ENCODE results near the gene VEGFA.

The VEGFA gene

DNA sequence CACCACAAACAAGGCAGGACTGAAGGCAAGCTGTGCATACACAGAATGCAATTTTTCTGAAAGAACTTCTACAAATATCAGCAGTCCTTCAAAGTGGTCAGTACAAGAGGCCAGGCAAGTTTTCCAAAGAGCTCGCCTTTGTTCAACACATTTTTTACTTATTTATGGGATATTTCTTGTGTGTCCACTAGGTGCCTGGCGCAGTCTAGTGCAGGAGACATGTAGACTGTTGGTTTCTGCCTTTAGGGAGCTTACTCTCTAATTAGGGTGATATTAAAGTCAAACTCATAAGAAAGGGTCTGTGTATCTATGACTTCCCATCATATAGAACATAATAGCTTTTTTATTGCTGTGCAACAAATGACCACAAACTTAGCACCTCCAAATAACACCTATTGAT, 21.2 kb upstream of the VEGFA start:
- no peaks in the 10 kb centered on the region for H3K9me3 ChIP-seq (replicated peaks in 1 of 11)
- H3K4me2 ChIP-seq: no peak overlapping the region
- H3K4me1 ChIP-seq: peaks cover 0 to 13% (median 9%) of the 10 kb centered on the region in 10 experiments; a peak in 14 of 20 replicates
- no peak overlapping the region for H3K9ac ChIP-seq
- no peaks in the 10 kb centered on the region for H4K20me1 ChIP-seq
- H3K27me3 ChIP-seq: no peaks in the 10 kb centered on the region
- no peak overlapping the region for H3K4me3 ChIP-seq
- H3K27ac ChIP-seq: no peak overlapping the region
- no peak for TF ChIP-seq Cebpa-rat (IDR thresholded peaks at IDR 0.05)
- H3K36me3 ChIP-seq: no peaks in the 10 kb centered on the region

DNA sequence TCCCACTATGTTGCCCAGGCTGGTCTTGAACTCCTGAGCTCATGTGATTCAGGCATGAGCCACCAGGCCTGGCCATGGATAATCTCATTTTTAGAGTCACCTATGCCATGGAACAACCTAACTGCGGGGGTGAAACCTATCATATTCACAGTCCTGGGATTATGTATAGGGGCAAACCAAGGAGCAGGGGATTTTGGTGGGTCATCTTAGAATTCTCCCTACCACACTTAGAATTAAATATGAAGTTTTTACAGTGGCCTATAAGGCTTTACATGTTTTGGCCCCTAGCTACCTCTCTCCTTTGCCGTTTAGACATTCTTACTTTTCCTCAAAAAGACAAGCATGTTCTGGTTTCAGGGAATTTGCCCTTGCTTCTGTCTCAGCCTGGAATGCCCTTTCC, 20.6 kb upstream of the VEGFA start:
- Histone ChIP-seq H3K27ac (no peak overlapping the region), H4K20me1 (no peaks in the 10 kb centered on the region), H3K9ac (no peak overlapping the region), H3K36me3 (no peaks in the 10 kb centered on the region), H3K4me1 (peaks cover 0 to 13% (median 9%) of the 10 kb centered on the region in 10 experiments; a peak in 14 of 20 replicates), H3K4me3 (no peak overlapping the region), H3K27me3 (no peaks in the 10 kb centered on the region), H3K4me2 (no peak overlapping the region), H3K9me3 (replicated peaks in 1 of 11) (no peaks in the 10 kb centered on the region)
- TF ChIP-seq Cebpa-rat (IDR thresholded peaks at IDR 0.05): no peak

DNA sequence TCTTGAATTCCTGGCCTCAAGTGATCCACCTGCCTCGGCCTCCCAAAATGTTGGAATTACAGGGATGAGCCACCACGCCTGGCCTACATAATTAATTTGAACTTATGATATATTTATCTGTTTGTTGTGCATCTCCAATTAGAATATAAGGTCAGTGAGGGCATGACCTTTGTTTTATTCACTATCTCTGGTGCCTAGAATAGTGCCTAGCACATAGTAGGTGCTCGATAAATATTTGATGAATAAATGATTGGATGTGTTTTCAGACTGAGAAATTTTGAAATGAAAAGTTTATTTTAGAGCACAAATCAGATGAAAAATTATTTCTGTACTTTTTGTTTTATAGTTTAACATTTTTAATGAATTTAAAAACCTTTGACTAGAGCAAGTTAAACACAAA, 19.4 kb upstream of the VEGFA start:
- no peak overlapping the region for H3K4me3 ChIP-seq
- no peak overlapping the region for H3K9ac ChIP-seq
- H3K9me3 ChIP-seq (replicated peaks in 1 of 11): no peaks in the 10 kb centered on the region
- H4K20me1 ChIP-seq: no peaks in the 10 kb centered on the region
- peaks cover 0 to 13% (median 9%) of the 10 kb centered on the region in 10 experiments; a peak in 14 of 20 replicates for H3K4me1 ChIP-seq
- no peaks in the 10 kb centered on the region for H3K27me3 ChIP-seq
- H3K4me2 ChIP-seq: no peak overlapping the region
- no peak for TF ChIP-seq Cebpa-rat (IDR thresholded peaks at IDR 0.05)
- no peaks in the 10 kb centered on the region for H3K36me3 ChIP-seq
- no peak overlapping the region for H3K27ac ChIP-seq

DNA sequence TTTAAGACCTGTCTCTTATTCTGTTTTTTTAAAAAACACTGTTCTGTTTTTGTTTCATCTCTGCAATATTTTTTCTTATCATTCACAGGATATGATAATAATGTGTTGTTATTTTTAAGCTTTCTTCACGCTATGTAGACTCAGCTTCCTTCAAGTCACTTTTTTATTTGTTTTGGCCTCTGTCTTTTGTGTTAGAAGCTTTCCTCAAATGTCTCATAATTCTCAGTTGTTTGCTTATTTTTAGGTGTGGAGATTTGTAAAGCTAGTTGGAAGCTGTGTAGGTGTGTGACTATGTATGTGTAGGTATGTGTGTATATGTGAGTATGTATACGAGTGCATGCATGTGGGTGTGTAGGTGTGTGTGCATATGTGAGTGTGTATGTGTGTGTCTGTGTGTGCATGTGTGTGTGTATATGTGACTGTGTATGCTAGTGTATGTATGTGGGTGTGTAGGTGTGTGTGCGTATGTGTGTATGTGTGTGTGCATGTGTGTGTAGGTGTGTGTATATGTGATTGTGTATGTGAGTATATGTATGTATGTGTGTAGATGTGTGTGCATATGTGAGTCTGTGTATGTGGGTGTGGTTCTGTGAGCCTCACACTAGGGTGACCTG, 16.3 kb upstream of the VEGFA start:
- no peaks in the 10 kb centered on the region for H4K20me1 ChIP-seq
- TF ChIP-seq Cebpa-rat (IDR thresholded peaks at IDR 0.05): no peak
- H3K4me3 ChIP-seq: no peak overlapping the region
- no peak overlapping the region for H3K4me2 ChIP-seq
- no peak overlapping the region for H3K9ac ChIP-seq
- no peaks in the 10 kb centered on the region for H3K9me3 ChIP-seq (replicated peaks in 1 of 11)
- H3K4me1 ChIP-seq: peaks cover 0 to 12% (median under 1%) of the 10 kb centered on the region in 10 experiments; a peak in 6 of 20 replicates
- no peak overlapping the region for H3K27ac ChIP-seq
- no peaks in the 10 kb centered on the region for H3K36me3 ChIP-seq
- H3K27me3 ChIP-seq: no peaks in the 10 kb centered on the region

DNA sequence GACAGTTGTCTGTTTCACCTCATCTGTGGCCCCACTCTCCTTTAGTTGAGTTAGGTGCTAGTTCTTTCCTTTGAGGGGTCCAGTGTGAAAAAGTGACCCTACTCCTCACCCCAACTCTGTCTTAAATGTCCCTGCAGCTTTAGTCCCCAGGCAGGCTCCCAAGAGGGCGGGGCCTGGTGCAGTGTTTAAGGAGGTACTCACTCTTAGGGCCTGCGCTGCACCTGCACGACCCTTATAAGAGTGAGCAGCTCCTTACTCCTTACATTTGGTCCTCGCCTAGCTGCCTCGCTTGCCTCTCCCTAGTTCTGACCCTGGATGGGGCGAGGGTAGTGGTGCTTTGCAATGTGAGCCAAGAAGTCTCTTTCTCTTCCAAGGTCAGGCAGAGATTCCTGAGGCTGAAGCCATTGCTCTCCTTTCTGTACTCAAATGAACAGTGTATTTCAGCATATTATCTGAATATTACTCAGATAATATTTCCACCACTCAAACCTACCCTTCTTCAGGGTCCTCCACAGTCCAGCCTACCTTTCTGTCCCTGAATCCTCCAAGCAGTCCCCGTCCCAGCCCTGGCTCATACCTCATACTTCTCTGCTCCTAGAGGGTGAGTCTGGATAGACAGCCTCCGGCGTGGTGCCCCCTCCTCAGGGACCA, 11.9 kb upstream of the VEGFA start:
- no peaks in the 10 kb centered on the region for H3K36me3 ChIP-seq
- no peaks in the 10 kb centered on the region for H3K27me3 ChIP-seq
- H3K4me3 ChIP-seq: no peak overlapping the region
- no peak overlapping the region; a peak in 2 of 22 replicates for H3K9ac ChIP-seq
- TF ChIP-seq Cebpa-rat (IDR thresholded peaks at IDR 0.05): no peak
- H3K27ac ChIP-seq: no peak overlapping the region
- no peaks in the 10 kb centered on the region for H3K9me3 ChIP-seq (replicated peaks in 1 of 11)
- no peaks in the 10 kb centered on the region for H4K20me1 ChIP-seq
- peaks cover 0 to 19% (median 7%) of the 10 kb centered on the region in 10 experiments; a peak in 15 of 20 replicates for H3K4me1 ChIP-seq
- peak overlapping the region in 2 of 11 experiments; percentile 1 to 7; a peak in 2 of 22 replicates for H3K4me2 ChIP-seq

DNA sequence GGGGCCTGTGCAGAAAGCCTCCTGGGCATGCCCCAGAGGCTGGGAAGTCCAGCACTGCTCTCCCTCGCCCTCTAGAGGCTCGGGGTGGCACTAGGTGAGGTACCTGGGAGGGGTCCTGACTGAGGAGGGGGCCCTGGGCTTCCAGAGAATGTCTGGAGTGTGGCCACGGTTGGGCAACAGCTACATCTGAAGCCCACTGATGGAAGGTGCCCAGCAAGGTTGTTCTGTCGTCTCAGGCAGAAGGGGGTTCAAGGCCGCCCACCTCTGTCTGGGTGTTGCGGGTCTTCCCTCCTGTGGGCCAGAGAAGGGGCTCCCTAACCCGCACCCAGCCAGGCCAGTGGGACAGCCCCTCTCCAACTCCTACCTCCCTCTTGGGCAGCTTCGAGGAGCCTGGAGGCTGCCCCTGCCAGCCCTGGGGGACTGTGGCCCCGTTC, 11.4 kb upstream of the VEGFA start:
- H3K4me3 ChIP-seq: no peak overlapping the region
- peak overlapping the region in 2 of 11 experiments; percentile 6 to 23; a peak in 3 of 22 replicates for H3K9ac ChIP-seq
- 0 out of 22 replicates have a peak overlapping the region, but pooled peaks of 2 of the 11 experiments have one; percentile 19 to 31 for H3K27ac ChIP-seq
- H4K20me1 ChIP-seq: no peaks in the 10 kb centered on the region
- no peaks in the 10 kb centered on the region for H3K27me3 ChIP-seq
- H3K9me3 ChIP-seq (replicated peaks in 1 of 11): no peaks in the 10 kb centered on the region
- TF ChIP-seq Cebpa-rat (IDR thresholded peaks at IDR 0.05): no peak
- H3K4me1 ChIP-seq: peaks cover 0 to 24% (median 10%) of the 10 kb centered on the region in 10 experiments; a peak in 15 of 20 replicates
- H3K36me3 ChIP-seq: no peaks in the 10 kb centered on the region
- H3K4me2 ChIP-seq: peak overlapping the region in 1 of 11 experiments; percentile 1; a peak in 2 of 22 replicates

DNA sequence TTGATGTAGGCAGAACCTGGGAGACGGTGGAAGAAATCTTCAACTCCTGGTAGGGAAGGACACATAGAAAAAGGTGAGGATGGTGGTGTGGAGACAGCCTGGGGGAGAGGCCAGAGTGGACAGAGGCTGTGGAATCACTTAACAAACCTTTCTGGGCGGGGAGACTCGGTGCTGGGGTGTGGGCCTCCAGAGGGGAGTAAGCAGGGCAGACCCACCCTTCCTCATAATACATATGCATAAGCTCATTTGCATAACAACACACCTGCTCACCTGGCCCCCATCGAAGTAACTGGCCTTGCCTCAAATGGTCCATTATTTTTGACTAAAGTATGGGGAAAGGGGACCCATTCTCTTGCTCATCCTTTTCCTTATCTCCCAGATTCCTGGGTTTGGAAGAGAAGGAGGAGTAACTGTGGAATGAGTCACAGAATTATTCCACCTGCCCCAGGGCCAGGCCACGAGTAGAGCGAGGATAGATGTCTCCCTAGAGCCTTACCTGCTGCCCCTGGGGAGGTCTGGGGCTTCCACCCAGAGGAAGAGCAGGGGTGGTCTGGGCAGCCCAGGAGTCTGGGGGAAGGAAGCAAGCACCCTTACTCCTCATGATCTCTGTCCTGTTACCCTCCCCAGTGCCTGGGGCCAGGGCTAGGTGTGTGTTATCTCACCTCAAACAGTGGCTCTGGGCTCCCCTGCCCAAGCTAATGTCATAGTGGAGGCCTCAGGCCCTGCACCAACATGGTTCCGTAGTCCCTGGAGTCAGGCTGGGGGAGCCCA, 10.7 kb upstream of the VEGFA start:
- no peaks in the 10 kb centered on the region for H4K20me1 ChIP-seq
- peaks cover 0 to 29% (median 14%) of the 10 kb centered on the region in 10 experiments; a peak in 15 of 20 replicates for H3K4me1 ChIP-seq
- H3K27ac ChIP-seq: 0 out of 22 replicates have a peak overlapping the region, but pooled peaks of 1 of the 11 experiments have one; percentile 31
- H3K9me3 ChIP-seq (replicated peaks in 1 of 11): no peaks in the 10 kb centered on the region
- no peaks in the 10 kb centered on the region for H3K36me3 ChIP-seq
- no peak for TF ChIP-seq Cebpa-rat (IDR thresholded peaks at IDR 0.05)
- H3K4me3 ChIP-seq: no peak overlapping the region
- H3K9ac ChIP-seq: peak overlapping the region in 1 of 11 experiments; percentile 23; a peak in 2 of 22 replicates
- no peaks in the 10 kb centered on the region for H3K27me3 ChIP-seq
- H3K4me2 ChIP-seq: no peak overlapping the region

DNA sequence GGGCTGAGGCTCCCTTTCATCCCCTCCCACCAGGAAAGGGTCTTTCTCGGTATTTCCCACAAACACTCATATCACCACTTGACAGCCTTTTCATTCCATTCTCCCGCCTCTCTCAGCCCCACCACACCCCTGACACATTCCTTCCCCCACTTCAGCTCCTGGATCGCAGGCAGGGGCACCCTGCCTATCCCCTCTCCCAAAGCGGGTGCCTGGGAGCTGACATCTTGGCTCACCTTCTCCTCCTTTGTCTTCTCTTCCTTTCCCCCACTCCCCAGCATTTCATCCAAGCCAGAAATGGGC, 10.2 kb upstream of the VEGFA start:
- no peak overlapping the region for H3K9ac ChIP-seq
- no peak overlapping the region for H3K27ac ChIP-seq
- no peak overlapping the region for H3K4me2 ChIP-seq
- peaks cover 0 to 29% (median 14%) of the 10 kb centered on the region in 10 experiments; a peak in 15 of 20 replicates for H3K4me1 ChIP-seq
- no peak overlapping the region for H3K4me3 ChIP-seq
- no peak for TF ChIP-seq Cebpa-rat (IDR thresholded peaks at IDR 0.05)
- H4K20me1 ChIP-seq: no peaks in the 10 kb centered on the region
- no peaks in the 10 kb centered on the region for H3K9me3 ChIP-seq (replicated peaks in 1 of 11)
- no peaks in the 10 kb centered on the region for H3K27me3 ChIP-seq
- H3K36me3 ChIP-seq: no peaks in the 10 kb centered on the region

Data from BLaER1 treated with 17β-estradiol and CSF1 and Interleukin-3, amounts not matched to agents 10 nM and 100 nM (cell line).